ENCODE data around the gene PPP2R5C. TPM values are rescaled to one million over a fixed set of nuclear protein-coding genes. Genes with fewer than 3 reads are reported as not detected.

Gene PPP2R5C
- total RNA-seq, 1 experiment from 2014 or later = 89.9 TPM

- Mint-ChIP-seq H3K9me3 (peaks cover 14% of the 10 kb centered on the region), H3K4me1 (peaks cover 6% of the 10 kb centered on the region), H3K36me3 (no peaks in the 10 kb centered on the region), H3K27ac (no peak overlapping the region), H3K4me3 (no peak overlapping the region), H3K27me3 (ENCODE audit: low read depth) (peaks cover 76% of the 10 kb centered on the region)
- CTCF ChIA-PET = no interaction called here
- ATAC-seq (no peak), DNase-seq (ENCODE audit: low spot score) (no peak)
- no peak for TF ChIP-seq ZBTB43 (CRISPR knock-in tag; IDR thresholded peaks at IDR 0.05)
- no peak for TF ChIP-seq ZBTB21 (CRISPR knock-in tag; IDR thresholded peaks at IDR 0.05; ENCODE audit: borderline replicate concordance)
- no peak for TF ChIP-seq SP1 (CRISPR knock-in tag; conservative IDR thresholded peaks at IDR 0.05)
- TF ChIP-seq E2F1 (CRISPR knock-in tag; IDR thresholded peaks at IDR 0.05) = no peak
- TF ChIP-seq ZNF423 (CRISPR knock-in tag; IDR thresholded peaks at IDR 0.05) = no peak
- TF ChIP-seq STAT6 (CRISPR knock-in tag; conservative IDR thresholded peaks at IDR 0.05; ENCODE audit: low read depth) = no peak
- TF ChIP-seq USF2 (CRISPR knock-in tag; IDR thresholded peaks at IDR 0.05) = no peak
- no peak for TF ChIP-seq PRRX2 (CRISPR knock-in tag; IDR thresholded peaks at IDR 0.05)
- TF ChIP-seq ZNF232 (CRISPR knock-in tag; IDR thresholded peaks at IDR 0.05) = no peak
- TF ChIP-seq ZNF416 (CRISPR knock-in tag; IDR thresholded peaks at IDR 0.05) = no peak
- TF ChIP-seq GTF2I (CRISPR knock-in tag; conservative IDR thresholded peaks at IDR 0.05) = no peak
- POLR2A ChIA-PET = no interaction called here
Observed at GRCh38 chr14:101754893-101755292, 6.6 kb upstream of the PPP2R5C start.

GRCh38 chr14:101755591-101756324, 5.8 kb upstream of the PPP2R5C start:
- peaks cover 8% of the 10 kb centered on the region for H3K4me1 Mint-ChIP-seq
- no peak overlapping the region for H3K4me3 Mint-ChIP-seq
- ChIA-PET CTCF (no interaction called here), POLR2A (no interaction called here)
- DNase-seq (ENCODE audit: low spot score) = no peak
- peaks cover 8% of the 10 kb centered on the region for H3K9me3 Mint-ChIP-seq
- no peak for ATAC-seq
- H3K27me3 Mint-ChIP-seq (ENCODE audit: low read depth) = peaks cover 71% of the 10 kb centered on the region
- H3K36me3 Mint-ChIP-seq = no peaks in the 10 kb centered on the region
- no peak overlapping the region for H3K27ac Mint-ChIP-seq
- no peak for TF ChIP-seq TP53 (CRISPR knock-in tag; IDR thresholded peaks at IDR 0.05)
- TF ChIP-seq STAT6 (CRISPR knock-in tag; conservative IDR thresholded peaks at IDR 0.05; ENCODE audit: low read depth) = no peak
- TF ChIP-seq SOX15 (CRISPR knock-in tag; IDR thresholded peaks at IDR 0.05) = no peak
- TF ChIP-seq AFF4 (CRISPR knock-in tag; IDR thresholded peaks at IDR 0.05; ENCODE audit: borderline replicate concordance) = no peak
- TF ChIP-seq JAZF1 (CRISPR knock-in tag; IDR thresholded peaks at IDR 0.05) = no peak
- no peak for TF ChIP-seq FOXP1 (CRISPR knock-in tag; IDR thresholded peaks at IDR 0.05; ENCODE audit: borderline replicate concordance)
- no peak for TF ChIP-seq E2F4 (CRISPR knock-in tag; IDR thresholded peaks at IDR 0.05; ENCODE audit: borderline replicate concordance, low read depth)
- TF ChIP-seq FOXJ3 (CRISPR knock-in tag; IDR thresholded peaks at IDR 0.05; ENCODE audit: borderline replicate concordance) = no peak
- no peak for TF ChIP-seq NR1H2 (CRISPR knock-in tag; IDR thresholded peaks at IDR 0.05)
- TF ChIP-seq CBFB (CRISPR knock-in tag; IDR thresholded peaks at IDR 0.05; ENCODE audit: low read depth) = no peak
- no peak for TF ChIP-seq ZMAT4 (CRISPR knock-in tag; IDR thresholded peaks at IDR 0.05)

All from WTC11 (cell line).